ENCODE measurements around the gene POLR1A. TPM values are rescaled to one million over a fixed set of nuclear protein-coding genes. Genes with fewer than 3 reads are reported as not detected.

The POLR1A gene
- total RNA-seq, 3 donors from 2014 or later: 12.4 to 19.4 (median 13.1) TPM

DNA sequence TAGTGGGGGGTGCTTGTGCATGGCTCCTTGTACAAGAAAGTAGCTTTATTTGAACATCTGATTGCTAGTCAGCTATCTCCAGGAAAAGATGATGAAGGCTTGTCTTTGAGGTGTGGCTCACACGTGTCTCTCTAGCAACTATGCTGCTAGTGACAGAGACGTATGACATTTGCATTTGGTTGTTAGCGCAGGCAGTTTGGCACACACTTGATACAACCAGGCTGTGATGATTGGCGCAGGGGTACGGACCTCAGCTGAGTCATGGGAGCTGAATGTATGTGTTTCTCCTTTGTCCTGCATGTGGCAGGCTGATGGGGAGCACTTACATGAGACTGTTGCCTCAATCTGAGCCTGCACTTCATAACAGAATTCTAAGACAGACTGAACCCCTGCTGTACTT lies 30.0 kb upstream of the POLR1A start:
- intact Hi-C loops (cut with DNase I; ENCODE audit: low total_unique reads): no loop called here
- no peak overlapping the region for H3K27ac ChIP-seq
- H3K27me3 ChIP-seq: no peaks in the 10 kb centered on the region
- DNase-seq (ENCODE audit: low spot score in 2 of 2): no peak
- no peak overlapping the region for H3K4me3 ChIP-seq
- H3K4me1 ChIP-seq: no peaks in the 10 kb centered on the region
- TF ChIP-seq POLR2A (IDR thresholded peaks at IDR 0.05) (no peak), POLR2AphosphoS5 (IDR thresholded peaks at IDR 0.05) (no peak), CTCF (IDR thresholded peaks at IDR 0.05) (no peak)
- H3K36me3 ChIP-seq: peaks cover 30% of the 10 kb centered on the region
- H3K9me3 ChIP-seq: no peaks in the 10 kb centered on the region

- no peak overlapping the region for H3K27ac ChIP-seq
- peaks cover 30% of the 10 kb centered on the region for H3K36me3 ChIP-seq
- H3K9me3 ChIP-seq: no peaks in the 10 kb centered on the region
- H3K27me3 ChIP-seq: no peaks in the 10 kb centered on the region
- TF ChIP-seq POLR2A (IDR thresholded peaks at IDR 0.05) (no peak), POLR2AphosphoS5 (IDR thresholded peaks at IDR 0.05) (no peak), CTCF (IDR thresholded peaks at IDR 0.05) (no peak)
- H3K4me3 ChIP-seq: no peak overlapping the region
- DNase-seq (ENCODE audit: low spot score in 2 of 2): no peak
- H3K4me1 ChIP-seq: no peaks in the 10 kb centered on the region
- intact Hi-C loops (cut with DNase I; ENCODE audit: low total_unique reads): no loop called here
These were observed 29.0 kb upstream of the POLR1A start for GRCh38 chr2:86134709-86135108.

GRCh38 chr2:86124683-86125082 lies 19.0 kb upstream of the POLR1A start:
- H3K4me1 ChIP-seq: no peaks in the 10 kb centered on the region
- H3K27me3 ChIP-seq: no peaks in the 10 kb centered on the region
- H3K36me3 ChIP-seq: peaks cover 14% of the 10 kb centered on the region
- intact Hi-C loops (cut with DNase I; ENCODE audit: low total_unique reads): no loop called here
- no peak overlapping the region for H3K27ac ChIP-seq
- no peak for DNase-seq (ENCODE audit: low spot score in 2 of 2)
- TF ChIP-seq POLR2AphosphoS5 (IDR thresholded peaks at IDR 0.05) (no peak), CTCF (IDR thresholded peaks at IDR 0.05) (no peak), POLR2A (IDR thresholded peaks at IDR 0.05) (no peak)
- H3K4me3 ChIP-seq: no peak overlapping the region
- H3K9me3 ChIP-seq: no peaks in the 10 kb centered on the region

DNA sequence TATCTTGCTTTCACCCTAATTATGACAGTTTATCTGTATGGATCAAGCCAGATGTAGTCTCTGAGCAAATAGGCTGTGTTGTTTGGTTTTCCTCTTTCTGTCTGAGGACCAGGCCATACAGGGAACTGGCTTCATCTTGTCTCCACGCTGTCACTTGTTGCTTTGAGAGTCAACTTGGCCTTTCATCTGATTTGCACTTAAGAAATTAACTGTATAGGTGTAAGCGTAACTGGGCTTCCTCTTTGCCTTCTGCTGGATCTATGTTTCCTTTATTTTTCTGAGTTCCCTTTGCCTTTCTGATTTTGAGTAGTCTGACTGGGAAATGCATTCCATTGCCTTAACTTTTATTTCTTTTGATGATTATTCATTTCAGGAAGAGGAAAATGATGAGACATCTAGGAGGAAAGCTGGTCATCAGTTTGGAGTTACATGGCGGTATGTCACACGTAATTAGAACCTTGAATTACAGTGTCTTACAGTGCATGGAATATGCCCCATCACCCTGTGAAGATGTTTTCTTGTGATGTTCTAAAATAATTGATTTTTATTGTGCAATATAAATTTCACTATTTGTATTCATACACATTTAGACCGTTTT lies 17.7 kb upstream of the POLR1A start:
- Histone ChIP-seq H3K4me3 (no peak overlapping the region), H3K36me3 (peaks cover 8% of the 10 kb centered on the region), H3K4me1 (no peaks in the 10 kb centered on the region), H3K9me3 (no peaks in the 10 kb centered on the region), H3K27ac (no peak overlapping the region), H3K27me3 (no peaks in the 10 kb centered on the region)
- TF ChIP-seq POLR2AphosphoS5 (IDR thresholded peaks at IDR 0.05): no peak
- TF ChIP-seq CTCF (IDR thresholded peaks at IDR 0.05): no peak
- TF ChIP-seq POLR2A (IDR thresholded peaks at IDR 0.05): no peak
- no peak for DNase-seq (ENCODE audit: low spot score in 2 of 2)
- intact Hi-C loops (cut with DNase I; ENCODE audit: low total_unique reads): no loop called here

GRCh38 chr2:86118130-86118529 lies 12.4 kb upstream of the POLR1A start:
- Histone ChIP-seq H3K27me3 (no peaks in the 10 kb centered on the region), H3K9me3 (no peaks in the 10 kb centered on the region), H3K4me1 (no peaks in the 10 kb centered on the region), H3K4me3 (no peak overlapping the region), H3K36me3 (peaks cover 8% of the 10 kb centered on the region), H3K27ac (no peak overlapping the region)
- intact Hi-C loops (cut with DNase I; ENCODE audit: low total_unique reads): no loop called here
- TF ChIP-seq POLR2A (IDR thresholded peaks at IDR 0.05): no peak
- no peak for DNase-seq (ENCODE audit: low spot score in 2 of 2)

- H3K27ac ChIP-seq: no peak overlapping the region
- TF ChIP-seq POLR2AphosphoS5 (IDR thresholded peaks at IDR 0.05): no peak
- TF ChIP-seq CTCF (IDR thresholded peaks at IDR 0.05): no peak
- TF ChIP-seq POLR2A (IDR thresholded peaks at IDR 0.05): no peak
- DNase-seq (ENCODE audit: low spot score in 2 of 2): no peak
- H3K36me3 ChIP-seq: no peaks in the 10 kb centered on the region
- no peaks in the 10 kb centered on the region for H3K9me3 ChIP-seq
- no peaks in the 10 kb centered on the region for H3K27me3 ChIP-seq
- peak overlapping the region; percentile 87 to 91 (median 88) for H3K4me3 ChIP-seq
- intact Hi-C loops (cut with DNase I; ENCODE audit: low total_unique reads): no loop called here
- peaks cover 4 to 6% of the 10 kb centered on the region in 2 donors for H3K4me1 ChIP-seq
These were observed 1.3 kb upstream of the POLR1A start for GRCh38 chr2:86107031-86107430.
